ENCODE results near the gene PGAM1.
A peak's percentile ranks its signal among the peaks of the same experiment; 100 is the strongest.
"Not testable (repeated sequence)": the region's sequence is repeated elsewhere in the genome, so short reads cannot be mapped to it uniquely, and the experiment has no call there.

Gene PGAM1

GRCh38 chr10:97425964-97426775, at the start of gene PGAM1:
TSS of gene PGAM1 (plus strand) at chr10:97426191. CDS start at chr10:97426308, 117 bp downstream.
- FAIRE-seq (no peak), DNase-seq (ENCODE audit: low spot score) (peak; percentile 95)

- FAIRE-seq (no peak), DNase-seq (ENCODE audit: low spot score) (no peak)
Observed at GRCh38 chr10:97376413-97376812, 49.6 kb upstream of the PGAM1 start.

GRCh38 chr10:97378933-97379921, 46.8 kb upstream of the PGAM1 start:
- FAIRE-seq = no peak
- DNase-seq (ENCODE audit: low spot score) = no peak

- FAIRE-seq = no peak
Observed at GRCh38 chr10:97380516-97380915, 45.5 kb upstream of the PGAM1 start.

GRCh38 chr10:97381626-97382025, 44.4 kb upstream of the PGAM1 start:
- DNase-seq (ENCODE audit: low spot score) (no peak), FAIRE-seq (no peak)

More at GRCh38 chr10:97380516-97380915, 45.5 kb upstream of the PGAM1 start:
- no peak for DNase-seq (ENCODE audit: low spot score)

- FAIRE-seq (no peak), DNase-seq (ENCODE audit: low spot score) (no peak)
Observed at GRCh38 chr10:97383159-97383558, 42.8 kb upstream of the PGAM1 start.

- FAIRE-seq = no peak
- DNase-seq (ENCODE audit: low spot score) = no peak
Observed at GRCh38 chr10:97384156-97384555, 41.8 kb upstream of the PGAM1 start.

- DNase-seq (ENCODE audit: low spot score) (no peak), FAIRE-seq (no peak)
Observed at GRCh38 chr10:97384641-97385040, 41.4 kb upstream of the PGAM1 start.

- no peak for FAIRE-seq
- no peak for DNase-seq (ENCODE audit: low spot score)
Observed at GRCh38 chr10:97385565-97385964, 40.4 kb upstream of the PGAM1 start.

GRCh38 chr10:97388152-97388551, 37.8 kb upstream of the PGAM1 start:
- DNase-seq (ENCODE audit: low spot score) (no peak), FAIRE-seq (no peak)

- DNase-seq (ENCODE audit: low spot score) (no peak), FAIRE-seq (no peak)
Observed at GRCh38 chr10:97390091-97390490, 35.9 kb upstream of the PGAM1 start.

- FAIRE-seq (no peak), DNase-seq (ENCODE audit: low spot score) (no peak)
Observed at GRCh38 chr10:97393034-97393573, 32.9 kb upstream of the PGAM1 start.

GRCh38 chr10:97396056-97396455, 29.9 kb upstream of the PGAM1 start:
- FAIRE-seq (no peak), DNase-seq (ENCODE audit: low spot score) (no peak)

- DNase-seq (ENCODE audit: low spot score) (peak; percentile 85), FAIRE-seq (peak; percentile 44)
Observed at GRCh38 chr10:97399843-97400545, 26.0 kb upstream of the PGAM1 start.

- peak; percentile 98 for DNase-seq (ENCODE audit: low spot score)
- FAIRE-seq = peak; percentile 92
Observed at GRCh38 chr10:97400665-97401454, 25.1 kb upstream of the PGAM1 start, which contains the start of gene RRP12. TSS of gene RRP12 (minus strand) at chr10:97401340. CDS start at chr10:97401231, 109 bp downstream.

GRCh38 chr10:97401455-97401919, 24.5 kb upstream of the PGAM1 start:
- FAIRE-seq (no peak), DNase-seq (ENCODE audit: low spot score) (no peak)

GRCh38 chr10:97404044-97404443, 21.9 kb upstream of the PGAM1 start:
- FAIRE-seq (no peak), DNase-seq (ENCODE audit: low spot score) (no peak)

- no peak for DNase-seq (ENCODE audit: low spot score)
- no peak for FAIRE-seq
Observed at GRCh38 chr10:97406064-97406463, 19.9 kb upstream of the PGAM1 start.

- not testable (repeated sequence) for FAIRE-seq; DNase-seq (ENCODE audit: low spot score)
Observed at GRCh38 chr10:97406483-97406882, 19.5 kb upstream of the PGAM1 start.

All from RCC 7860 (cell line).